Measurements from ENCODE around the gene BTG4. TPM values are rescaled to one million over a fixed set of nuclear protein-coding genes. Genes with fewer than 3 reads are reported as not detected.

The BTG4 gene
- total and polyA plus RNA-seq, 2 of the 8 experiments (the other 6 are each of a cell fraction or from before 2014, with no cell fraction given), result 0.06 TPM; not detected in 1

DNA sequence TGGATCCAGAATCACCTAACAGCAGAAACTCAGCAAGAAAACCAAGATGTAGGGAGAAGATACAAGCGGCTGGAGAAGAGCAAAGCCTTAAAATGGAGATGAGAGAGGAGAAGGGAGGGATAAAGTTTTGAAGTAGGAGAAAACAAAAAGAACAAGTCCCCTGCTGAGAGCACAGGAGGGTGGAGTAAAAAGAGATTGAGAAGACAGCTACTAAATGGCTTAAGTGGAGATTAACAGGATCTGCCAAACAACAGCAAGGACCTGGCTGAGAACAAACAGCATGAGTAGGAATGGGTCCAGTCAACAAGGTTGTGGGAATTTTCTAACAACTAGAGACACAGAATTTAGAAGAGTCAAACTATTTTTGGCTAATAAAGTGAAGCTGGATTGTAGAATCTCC lies 18.1 kb downstream of the BTG4 start:
- no peak overlapping the region for H2BK120ac ChIP-seq (replicated peaks; ENCODE audit: low read depth, low read length)
- POLR2A ChIA-PET (ENCODE audit: partially characterized antibody), result no interaction called here
- H2AK5ac ChIP-seq (ENCODE audit: low read depth, low read length), result 0 out of 2 replicates have a peak overlapping the region, but pooled peaks have one; percentile 4
- no peak overlapping the region for H3K4me3 ChIP-seq (ENCODE audit: extremely low read depth in 1 of 4, insufficient read depth in 2 of 4, low read depth in 3 of 4, low read length in 4 of 4)
- FAIRE-seq (peak; percentile 7), DNase-seq (ENCODE audit: low read depth in 1 of 2, low spot score in 2 of 2) (no peak)
- no peaks in the 10 kb centered on the region for H3K36me3 ChIP-seq (ENCODE audit: control insufficient read depth in 2 of 4, insufficient read depth in 4 of 4, low read length in 3 of 4)
- H3K9ac ChIP-seq (replicated peaks in 1 of 4; ENCODE audit: extremely low read depth in 1 of 4, low read depth in 3 of 4, low read length in 3 of 4), result no peak overlapping the region
- H4K20me1 ChIP-seq (replicated peaks in 1 of 2; ENCODE audit: control insufficient read depth in 1 of 2, insufficient read depth in 2 of 2, low read length in 2 of 2), result no peaks in the 10 kb centered on the region
- H3K18ac ChIP-seq (ENCODE audit: extremely low read depth, low read length), result no peak overlapping the region
- CTCF ChIA-PET (ENCODE audit: partially characterized antibody), result interaction anchor here (1.1 to 1.5 kb wide), 3 partner anchors 18 to 248 kb away, joined by 3 to 5 read pairs (median 3); partner anchors contain the start of gene BTG4
- no peak overlapping the region for H2BK5ac ChIP-seq (ENCODE audit: low read depth, low read length)
- H3K4me1 ChIP-seq (replicated peaks in 1 of 4; ENCODE audit: control insufficient read depth in 3 of 4, insufficient read depth in 4 of 4, low read length in 3 of 4), result no peaks in the 10 kb centered on the region
- no peak overlapping the region for H3K56ac ChIP-seq (replicated peaks; ENCODE audit: insufficient read length, low read depth, low read length)
- no peaks in the 10 kb centered on the region; a peak in 1 of 7 replicates for H3K27me3 ChIP-seq (replicated peaks in 1 of 4; ENCODE audit: control insufficient read depth in 3 of 4, extremely low read depth in 1 of 4, insufficient read depth in 3 of 4, low read length in 3 of 4)
- H4K91ac ChIP-seq (replicated peaks; ENCODE audit: insufficient read length, low read length), result no peak overlapping the region
- no peak for TF ChIP-seq PHF8 (conservative IDR thresholded peaks at IDR 0.05; ENCODE audit: low read depth, low read length)
- TF ChIP-seq POLR2A (IDR thresholded peaks at IDR 0.05; ENCODE audit: control extremely low read depth in 1 of 2, low read depth in 2 of 2, low read length in 2 of 2), result no peak
- TF ChIP-seq, protein P1, sequence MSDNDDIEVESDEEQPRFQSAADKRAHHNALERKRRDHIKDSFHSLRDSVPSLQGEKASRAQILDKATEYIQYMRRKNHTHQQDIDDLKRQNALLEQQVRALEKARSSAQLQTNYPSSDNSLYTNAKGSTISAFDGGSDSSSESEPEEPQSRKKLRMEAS (IDR thresholded peaks at IDR 0.05), result no peak
- no peak for TF ChIP-seq EGR1 (IDR thresholded peaks at IDR 0.05; ENCODE audit: borderline replicate concordance, low read depth, low read length)
- TF ChIP-seq, protein P2, sequence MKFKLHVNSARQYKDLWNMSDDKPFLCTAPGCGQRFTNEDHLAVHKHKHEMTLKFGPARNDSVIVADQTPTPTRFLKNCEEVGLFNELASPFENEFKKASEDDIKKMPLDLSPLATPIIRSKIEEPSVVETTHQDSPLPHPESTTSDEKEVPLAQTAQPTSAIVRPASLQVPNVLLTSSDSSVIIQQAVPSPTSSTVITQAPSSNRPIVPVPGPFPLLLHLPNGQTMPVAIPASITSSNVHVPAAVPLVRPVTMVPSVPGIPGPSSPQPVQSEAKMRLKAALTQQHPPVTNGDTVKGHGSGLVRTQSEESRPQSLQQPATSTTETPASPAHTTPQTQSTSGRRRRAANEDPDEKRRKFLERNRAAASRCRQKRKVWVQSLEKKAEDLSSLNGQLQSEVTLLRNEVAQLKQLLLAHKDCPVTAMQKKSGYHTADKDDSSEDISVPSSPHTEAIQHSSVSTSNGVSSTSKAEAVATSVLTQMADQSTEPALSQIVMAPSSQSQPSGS (IDR thresholded peaks at IDR 0.05; ENCODE audit: low read length), result no peak
- TF ChIP-seq RFX5 (IDR thresholded peaks at IDR 0.05; ENCODE audit: borderline replicate concordance, low read depth, low read length), result no peak
- TF ChIP-seq CBX8 (IDR thresholded peaks at IDR 0.05; ENCODE audit: borderline replicate concordance, low read depth, low read length), result no peak
- no peak for TF ChIP-seq JUN (IDR thresholded peaks at IDR 0.05; ENCODE audit: low read depth, low read length)
- TF ChIP-seq CHD2 (IDR thresholded peaks at IDR 0.05; ENCODE audit: low read length), result no peak
- no peak overlapping the region for H2AFZ ChIP-seq (ENCODE audit: low read length)
- no peaks in the 10 kb centered on the region; the same call in 1 of the 2 replicates for H3K79me1 ChIP-seq (ENCODE audit: low read depth, low read length)
- H3K23ac ChIP-seq (ENCODE audit: insufficient read length), result no peak overlapping the region
- 76% methylated on average over 1 of the region's 1 CpG; no CpG with 5 or more reads in 1 of the 2 experiments for WGBS, 2 experiments (ENCODE audit: extremely low coverage in 1 of 2, insufficient coverage in 1 of 2, insufficient read length in 1 of 2, insufficient replicate concordance in 2 of 2, low coverage in 1 of 2, low lambda C conversion rate in 2 of 2, missing lambda C conversion rate in 1 of 2)
- no peak overlapping the region for H3K4ac ChIP-seq (replicated peaks; ENCODE audit: insufficient read length, low read depth, low read length)
- no peak overlapping the region; a peak in 1 of 4 replicates for H3K4me2 ChIP-seq (ENCODE audit: insufficient read depth in 1 of 2, low read depth in 2 of 2, low read length in 2 of 2)
- no peaks in the 10 kb centered on the region for H3K9me3 ChIP-seq (ENCODE audit: insufficient read depth in 2 of 2, low read depth in 1 of 2, low read length in 1 of 2)
- H3K27ac ChIP-seq (ENCODE audit: low read depth, low read length), result no peak overlapping the region
- H4K5ac ChIP-seq (ENCODE audit: insufficient read length, low read depth, low read length), result no peak overlapping the region
- H2BK15ac ChIP-seq (ENCODE audit: low read length), result 0 out of 2 replicates have a peak overlapping the region, but pooled peaks have one; percentile 83
- H2BK20ac ChIP-seq (ENCODE audit: low read length), result no peak overlapping the region
- no peaks in the 10 kb centered on the region for H3K23me2 ChIP-seq (ENCODE audit: low read depth, low read length)
- H3K79me2 ChIP-seq (ENCODE audit: control insufficient read depth in 1 of 2, insufficient read depth in 2 of 2, low read length in 2 of 2), result no peaks in the 10 kb centered on the region
- H3K14ac ChIP-seq (ENCODE audit: insufficient read length), result no peak overlapping the region
- H2BK12ac ChIP-seq (ENCODE audit: low read depth, low read length), result no peak overlapping the region
- no peak overlapping the region for H4K8ac ChIP-seq (ENCODE audit: extremely low read depth, insufficient read depth, low read length)

Measured in H1 (cell line).